SK-N-SH (cell line): ENCODE measurements around the gene MN1.

Source experiments
- CHD2 ChIP-seq: fragments of 150-350 bp; IDR thresholded peaks from 2 replicates; pipeline ENCODE4 v1.6.1; 2018; ENCODE audit warnings: low read length; ENCODE audit not compliant: partially characterized antibody
- CTCF ChIP-seq: fragments of 200-600 bp; sonication (generic); IDR thresholded peaks from 2 replicates; pipeline ENCODE4 v1.6.1; 2017; ENCODE audit warnings: antibody characterized with exemption, mild to moderate bottlenecking, moderate library complexity
- ELF1 ChIP-seq: IDR thresholded peaks from 2 replicates; pipeline ENCODE4 v1.4.0; 2012
- EZH2phosphoT487 ChIP-seq: fragments of 200-600 bp; sonication (generic); IDR thresholded peaks from 2 replicates; pipeline ENCODE4 v1.6.1; 2017; ENCODE audit warnings: low read depth, mixed run types, mild to moderate bottlenecking, antibody characterized with exemption, moderate library complexity, borderline replicate concordance
- JUND ChIP-seq: IDR thresholded peaks from 2 replicates; pipeline ENCODE4 v1.4.0; 2012
- MAX ChIP-seq: IDR thresholded peaks from 2 replicates; pipeline ENCODE4 v1.4.0; 2012; ENCODE audit warnings: low read depth
- PBX3 ChIP-seq: IDR thresholded peaks from 2 replicates; pipeline ENCODE4; 2012
- POLR2AphosphoS5 ChIP-seq: IDR thresholded peaks from 2 replicates; pipeline ENCODE4 v1.6.1; 2012; ENCODE audit warnings: low read depth, low read length
- RAD21 ChIP-seq: IDR thresholded peaks from 2 replicates; pipeline ENCODE4 v1.6.1; 2012; ENCODE audit warnings: mild to moderate bottlenecking, low read length
- TAF1 ChIP-seq: IDR thresholded peaks from 2 replicates; pipeline ENCODE4 v1.6.1; 2012; ENCODE audit warnings: low read depth, mild to moderate bottlenecking, low read length, moderate library complexity, borderline replicate concordance
- TCF12 ChIP-seq: IDR thresholded peaks from 2 replicates; pipeline ENCODE4 v1.4.0; 2012

- TF ChIP-seq CTCF (no peak), JUND (no peak), TCF12 (no peak), CHD2 (no peak), PBX3 (no peak), RAD21 (no peak), POLR2AphosphoS5 (no peak), TAF1 (no peak), EZH2phosphoT487 (no peak), ELF1 (no peak), MAX (no peak)
These were observed 18.0 kb downstream of the MN1 start for GRCh38 chr22:27783436-27784119.
